ENCODE results near the gene CACNG4. TPM values are rescaled to one million over a fixed set of nuclear protein-coding genes. Genes with fewer than 3 reads are reported as not detected.

The CACNG4 gene
- total RNA-seq, 4 donors from 2014 or later, result 1.7 to 12.5 (median 2.9) TPM

GRCh38 chr17:66978514-66979061, 14.1 kb downstream of the CACNG4 start:
- H3K27me3 ChIP-seq, result peaks cover 0 to 20% (median 0%) of the 10 kb centered on the region in 4 donors
- H3K4me1 ChIP-seq, result peaks cover 17 to 36% (median 34%) of the 10 kb centered on the region in 4 donors
- no peak overlapping the region for H3K4me3 ChIP-seq
- no peak for TF ChIP-seq CTCF (IDR thresholded peaks at IDR 0.05)
- no peak for TF ChIP-seq POLR2AphosphoS5 (IDR thresholded peaks at IDR 0.05)
- TF ChIP-seq EP300 (IDR thresholded peaks at IDR 0.05), result no peak
- TF ChIP-seq POLR2A (IDR thresholded peaks at IDR 0.05; ENCODE audit: low read depth), result no peak
- no peak overlapping the region for H3K27ac ChIP-seq (replicated peaks in 1 of 4)
- DNase-seq (ENCODE audit: extremely low spot score), result no peak
- intact Hi-C loops (cut with DNase I), result no loop called here
- WGBS, result 70% methylated on average over 19 of the region's 19 CpGs
- H3K9me3 ChIP-seq, result no peaks in the 10 kb centered on the region
- no peaks in the 10 kb centered on the region for H3K36me3 ChIP-seq

GRCh38 chr17:66980896-66981295, 16.4 kb downstream of the CACNG4 start:
- DNase-seq (ENCODE audit: extremely low spot score), result no peak
- no peaks in the 10 kb centered on the region for H3K36me3 ChIP-seq
- peaks cover 14 to 30% (median 29%) of the 10 kb centered on the region in 4 donors for H3K4me1 ChIP-seq
- WGBS, result 93% methylated on average over 7 of the region's 7 CpGs
- no peaks in the 10 kb centered on the region for H3K9me3 ChIP-seq
- no peak overlapping the region for H3K27ac ChIP-seq (replicated peaks in 1 of 4)
- intact Hi-C loops (cut with DNase I), result no loop called here
- no peak overlapping the region for H3K4me3 ChIP-seq
- no peak for TF ChIP-seq POLR2A (IDR thresholded peaks at IDR 0.05; ENCODE audit: low read depth)
- no peak for TF ChIP-seq POLR2AphosphoS5 (IDR thresholded peaks at IDR 0.05)
- TF ChIP-seq CTCF (IDR thresholded peaks at IDR 0.05), result no peak
- TF ChIP-seq EP300 (IDR thresholded peaks at IDR 0.05), result no peak
- H3K27me3 ChIP-seq, result peaks cover 0 to 18% (median 0%) of the 10 kb centered on the region in 4 donors

GRCh38 chr17:66981983-66982508, 17.5 kb downstream of the CACNG4 start:
- H3K4me3 ChIP-seq, result no peak overlapping the region
- H3K27ac ChIP-seq (replicated peaks in 1 of 4), result no peak overlapping the region
- H3K27me3 ChIP-seq, result peaks cover 0 to 16% (median 0%) of the 10 kb centered on the region in 4 donors
- intact Hi-C loops (cut with DNase I), result no loop called here
- 90% methylated on average over 14 of the region's 14 CpGs for WGBS
- no peak for DNase-seq (ENCODE audit: extremely low spot score)
- H3K4me1 ChIP-seq, result peaks cover 10 to 19% (median 18%) of the 10 kb centered on the region in 4 donors
- TF ChIP-seq POLR2AphosphoS5 (IDR thresholded peaks at IDR 0.05) (no peak), POLR2A (IDR thresholded peaks at IDR 0.05; ENCODE audit: low read depth) (no peak), CTCF (IDR thresholded peaks at IDR 0.05) (no peak), EP300 (IDR thresholded peaks at IDR 0.05) (no peak)
- H3K9me3 ChIP-seq, result no peaks in the 10 kb centered on the region
- no peaks in the 10 kb centered on the region for H3K36me3 ChIP-seq

GRCh38 chr17:66983414-66984021, 19.0 kb downstream of the CACNG4 start:
- H3K4me3 ChIP-seq, result no peak overlapping the region
- no peaks in the 10 kb centered on the region for H3K36me3 ChIP-seq
- intact Hi-C loops (cut with DNase I), result no loop called here
- H3K27me3 ChIP-seq, result peaks cover 0 to 19% (median 0%) of the 10 kb centered on the region in 4 donors
- TF ChIP-seq POLR2AphosphoS5 (IDR thresholded peaks at IDR 0.05) (no peak), POLR2A (IDR thresholded peaks at IDR 0.05; ENCODE audit: low read depth) (no peak), EP300 (IDR thresholded peaks at IDR 0.05) (no peak), CTCF (IDR thresholded peaks at IDR 0.05) (no peak)
- no peak for DNase-seq (ENCODE audit: extremely low spot score)
- WGBS, result 85% methylated on average over 14 of the region's 14 CpGs
- peaks cover 4% of the 10 kb centered on the region in 4 donors for H3K4me1 ChIP-seq
- no peaks in the 10 kb centered on the region for H3K9me3 ChIP-seq
- H3K27ac ChIP-seq (replicated peaks in 1 of 4), result no peak overlapping the region

Measured in esophagus muscularis mucosa (tissue), 4 donors.